H1 (cell line): ENCODE data around the gene STARD6. TPM values are rescaled to one million over a fixed set of nuclear protein-coding genes. Genes with fewer than 3 reads are reported as not detected.

ENCODE experiments used
- E2F6 ChIP-seq: IDR thresholded peaks from 2 replicates; pipeline ENCODE4 v1.6.1; 2012; ENCODE audit warnings: inconsistent platforms
- polyA plus RNA-seq, 7 experiments: library from polyadenylated mRNA; depleted of rRNA in 3 of 7; stranded (reverse) in 5 of 7; unstranded in 2 of 7; fragments of >200 nt in 5 of 7; fragments of 200-250 nt in 2 of 7; gene quantifications; 1 replicate in 5 of 7; 2 replicates in 1 of 7; 4 replicates in 1 of 7; pipeline versions ENCODE4 v1.2.1 to v1.2.3, GENCODE V29; 2011 to 2013; ENCODE audit warnings: missing spikeins in 2 of 7, mixed read lengths in 2 of 7
- total RNA-seq: library from RNA; stranded (reverse); fragmentation: NEBNext Ultra II Directional; extraction: Animal tissue kit (Norgen Biotek cat#: 25700); gene quantifications from 2 replicates; pipeline ENCODE4 v1.2.1, GENCODE V29; 2021

The STARD6 gene
- total and polyA plus RNA-seq, 2 of the 8 experiments (the other 6 are each of a cell fraction or from before 2014, with no cell fraction given): not detected

DNA sequence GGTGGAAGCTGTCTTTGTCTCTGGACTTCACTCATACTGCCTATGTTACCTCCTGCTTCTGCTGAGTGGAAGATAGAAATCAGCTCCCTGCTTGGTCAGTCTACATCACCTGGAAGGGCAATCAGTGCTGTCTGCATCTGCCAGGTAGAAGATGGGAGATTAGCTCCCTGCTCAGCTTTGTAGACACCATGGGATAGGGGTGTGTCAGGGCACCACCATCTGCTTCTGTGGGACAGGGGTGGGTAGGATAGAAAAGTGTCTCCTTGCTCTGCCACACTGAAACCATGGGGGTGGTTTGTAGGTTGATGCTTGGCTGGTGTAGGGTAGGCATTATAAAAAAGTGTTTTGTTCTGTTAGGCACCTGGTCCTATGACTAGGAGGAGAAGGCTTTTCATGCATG lies 34.1 kb downstream of the STARD6 start (continued):
- TF ChIP-seq E2F6: no peak
